Activated gamma-delta T cell (primary cell): Measurements from ENCODE around the gene PPP1R36.
"Not testable (repeated sequence)": the region's sequence is repeated elsewhere in the genome, so short reads cannot be mapped to it uniquely, and the experiment has no call there.

ENCODE experiments used
- DNase-seq: peaks from one replicate; lab custom pipeline; 2025; lab: John Stamatoyannopoulos, UW

The PPP1R36 gene

GRCh38 chr14:64520699-64521098, 29.1 kb upstream of the PPP1R36 start:
- DNase-seq: no peak

- DNase-seq: no peak
Observed at GRCh38 chr14:64522591-64523355, 27.0 kb upstream of the PPP1R36 start.

- no peak for DNase-seq
Observed at GRCh38 chr14:64525354-64525753, 24.4 kb upstream of the PPP1R36 start.

DNA sequence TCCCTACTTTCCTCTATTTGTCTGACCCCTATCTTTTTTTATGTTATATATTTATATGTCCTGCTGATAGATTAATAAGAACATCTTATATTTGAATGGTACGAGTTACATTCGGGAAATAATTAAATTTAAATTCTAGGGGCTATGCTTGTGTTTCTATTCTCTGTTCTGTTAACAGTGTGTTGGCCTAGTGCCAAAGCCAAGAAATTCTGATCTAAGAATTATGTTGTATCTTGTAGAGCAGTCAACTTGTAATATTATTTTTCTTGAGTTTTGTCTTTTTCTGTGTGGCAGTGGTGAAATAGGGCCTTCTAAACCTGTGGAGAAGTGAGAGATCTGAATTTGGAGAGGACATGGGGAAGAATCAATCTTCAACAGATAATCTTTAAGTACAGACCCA, 18.2 kb upstream of the PPP1R36 start:
- no peak for DNase-seq

DNA sequence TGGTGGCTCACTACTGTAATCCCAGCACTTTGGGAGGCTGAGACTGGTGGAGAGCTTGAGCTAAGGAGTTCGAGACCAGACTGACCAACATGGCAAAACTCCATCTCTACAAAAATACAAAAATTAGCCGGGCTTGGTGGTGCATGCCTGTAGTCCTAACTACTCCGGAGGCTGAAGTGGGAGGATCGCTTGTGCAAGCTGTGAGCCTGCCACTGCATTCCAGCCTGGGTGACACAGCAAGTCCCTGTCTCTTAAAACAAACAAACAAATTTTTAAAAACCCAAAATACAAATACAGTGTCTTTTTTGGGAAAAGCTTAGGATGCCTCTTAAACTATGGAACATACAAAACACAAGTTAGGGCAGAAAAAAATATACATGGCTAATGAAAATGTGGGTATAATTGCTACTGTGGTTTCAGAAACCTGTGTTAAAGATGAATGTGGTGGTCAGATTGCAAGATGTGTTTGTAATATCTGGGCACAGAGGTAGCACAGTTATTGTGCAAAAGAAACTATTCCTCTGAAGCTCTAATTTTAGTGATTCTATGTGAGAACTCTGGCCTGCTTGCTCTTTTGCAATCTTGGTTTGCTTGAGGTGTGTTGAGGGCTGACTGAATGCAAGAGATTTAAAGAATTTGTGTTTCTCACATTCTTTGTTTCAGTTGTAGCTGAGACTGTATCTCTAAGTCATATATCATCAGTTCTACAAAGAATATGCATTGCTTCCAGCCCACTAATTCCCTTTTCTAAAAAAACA, 13.1 kb upstream of the PPP1R36 start:
- DNase-seq: no peak

DNA sequence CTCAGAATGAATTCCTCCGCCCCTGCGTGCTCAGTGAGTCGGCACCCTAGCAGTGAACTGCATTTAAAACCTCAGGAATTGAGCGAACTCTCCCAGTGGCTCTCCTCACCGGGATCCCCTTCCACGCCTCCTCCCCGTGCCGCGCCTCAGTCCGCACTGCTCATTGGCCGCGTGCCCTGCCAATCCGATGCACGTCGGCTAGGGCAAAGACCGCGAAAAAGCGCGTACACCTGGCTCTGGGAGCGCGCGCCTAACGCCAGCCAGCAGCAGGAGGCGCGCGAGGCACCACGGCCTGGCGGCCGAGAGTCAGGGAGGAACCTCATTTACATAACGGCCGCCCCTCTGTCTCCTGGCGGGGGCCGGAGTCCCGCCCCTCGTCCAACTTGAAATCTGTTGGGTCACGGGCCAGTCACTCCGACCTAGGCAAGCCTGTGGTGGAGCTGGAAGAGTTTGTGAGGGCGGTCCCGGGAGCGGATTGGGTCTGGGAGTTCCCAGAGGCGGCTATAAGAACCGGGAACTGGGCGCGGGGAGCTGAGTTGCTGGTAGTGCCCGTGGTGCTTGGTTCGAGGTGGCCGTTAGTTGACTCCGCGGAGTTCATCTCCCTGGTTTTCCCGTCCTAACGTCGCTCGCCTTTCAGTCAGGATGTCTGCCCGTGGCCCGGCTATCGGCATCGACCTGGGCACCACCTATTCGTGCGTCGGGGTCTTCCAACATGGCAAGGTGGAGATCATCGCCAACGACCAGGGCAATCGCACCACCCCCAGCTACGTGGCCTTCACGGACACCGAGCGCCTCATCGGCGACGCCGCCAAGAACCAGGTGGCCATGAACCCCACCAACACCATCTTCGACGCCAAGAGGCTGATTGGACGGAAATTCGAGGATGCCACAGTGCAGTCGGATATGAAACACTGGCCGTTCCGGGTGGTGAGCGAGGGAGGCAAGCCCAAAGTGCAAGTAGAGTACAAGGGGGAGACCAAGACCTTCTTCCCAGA, 9.3 kb upstream of the PPP1R36 start, which contains the start of gene HSPA2:
Gene HSPA2 (plus strand): TSS at position 534 of the 995 bp plus-strand sequence. CDS start 109 bp downstream, at position 643.
- peak; percentile 94 for DNase-seq

DNA sequence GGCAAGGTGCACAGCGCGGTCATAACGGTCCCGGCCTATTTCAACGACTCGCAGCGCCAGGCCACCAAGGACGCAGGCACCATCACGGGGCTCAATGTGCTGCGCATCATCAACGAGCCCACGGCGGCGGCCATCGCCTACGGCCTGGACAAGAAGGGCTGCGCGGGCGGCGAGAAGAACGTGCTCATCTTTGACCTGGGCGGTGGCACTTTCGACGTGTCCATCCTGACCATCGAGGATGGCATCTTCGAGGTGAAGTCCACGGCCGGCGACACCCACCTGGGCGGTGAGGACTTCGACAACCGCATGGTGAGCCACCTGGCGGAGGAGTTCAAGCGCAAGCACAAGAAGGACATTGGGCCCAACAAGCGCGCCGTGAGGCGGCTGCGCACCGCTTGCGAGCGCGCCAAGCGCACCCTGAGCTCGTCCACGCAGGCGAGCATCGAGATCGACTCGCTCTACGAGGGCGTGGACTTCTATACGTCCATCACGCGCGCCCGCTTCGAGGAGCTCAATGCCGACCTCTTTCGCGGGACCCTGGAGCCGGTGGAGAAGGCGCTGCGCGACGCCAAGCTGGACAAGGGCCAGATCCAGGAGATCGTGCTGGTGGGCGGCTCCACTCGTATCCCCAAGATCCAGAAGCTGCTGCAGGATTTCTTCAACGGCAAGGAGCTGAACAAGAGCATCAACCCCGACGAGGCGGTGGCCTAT, 8.3 kb upstream of the PPP1R36 start:
- no peak for DNase-seq

DNA sequence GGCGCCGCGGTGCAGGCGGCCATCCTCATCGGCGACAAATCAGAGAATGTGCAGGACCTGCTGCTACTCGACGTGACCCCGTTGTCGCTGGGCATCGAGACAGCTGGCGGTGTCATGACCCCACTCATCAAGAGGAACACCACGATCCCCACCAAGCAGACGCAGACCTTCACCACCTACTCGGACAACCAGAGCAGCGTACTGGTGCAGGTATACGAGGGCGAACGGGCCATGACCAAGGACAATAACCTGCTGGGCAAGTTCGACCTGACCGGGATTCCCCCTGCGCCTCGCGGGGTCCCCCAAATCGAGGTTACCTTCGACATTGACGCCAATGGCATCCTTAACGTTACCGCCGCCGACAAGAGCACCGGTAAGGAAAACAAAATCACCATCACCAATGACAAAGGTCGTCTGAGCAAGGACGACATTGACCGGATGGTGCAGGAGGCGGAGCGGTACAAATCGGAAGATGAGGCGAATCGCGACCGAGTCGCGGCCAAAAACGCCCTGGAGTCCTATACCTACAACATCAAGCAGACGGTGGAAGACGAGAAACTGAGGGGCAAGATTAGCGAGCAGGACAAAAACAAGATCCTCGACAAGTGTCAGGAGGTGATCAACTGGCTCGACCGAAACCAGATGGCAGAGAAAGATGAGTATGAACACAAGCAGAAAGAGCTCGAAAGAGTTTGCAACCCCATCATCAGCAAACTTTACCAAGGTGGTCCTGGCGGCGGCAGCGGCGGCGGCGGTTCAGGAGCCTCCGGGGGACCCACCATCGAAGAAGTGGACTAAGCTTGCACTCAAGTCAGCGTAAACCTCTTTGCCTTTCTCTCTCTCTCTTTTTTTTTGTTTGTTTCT, 7.6 kb upstream of the PPP1R36 start:
- no peak for DNase-seq

- no peak for DNase-seq
Observed at GRCh38 chr14:64542836-64543201, 6.9 kb upstream of the PPP1R36 start.

- no peak for DNase-seq
Observed at GRCh38 chr14:64544607-64545312, 5.0 kb upstream of the PPP1R36 start.

- DNase-seq: no peak
Observed at GRCh38 chr14:64549016-64549415, 745 bp upstream of the PPP1R36 start.

DNA sequence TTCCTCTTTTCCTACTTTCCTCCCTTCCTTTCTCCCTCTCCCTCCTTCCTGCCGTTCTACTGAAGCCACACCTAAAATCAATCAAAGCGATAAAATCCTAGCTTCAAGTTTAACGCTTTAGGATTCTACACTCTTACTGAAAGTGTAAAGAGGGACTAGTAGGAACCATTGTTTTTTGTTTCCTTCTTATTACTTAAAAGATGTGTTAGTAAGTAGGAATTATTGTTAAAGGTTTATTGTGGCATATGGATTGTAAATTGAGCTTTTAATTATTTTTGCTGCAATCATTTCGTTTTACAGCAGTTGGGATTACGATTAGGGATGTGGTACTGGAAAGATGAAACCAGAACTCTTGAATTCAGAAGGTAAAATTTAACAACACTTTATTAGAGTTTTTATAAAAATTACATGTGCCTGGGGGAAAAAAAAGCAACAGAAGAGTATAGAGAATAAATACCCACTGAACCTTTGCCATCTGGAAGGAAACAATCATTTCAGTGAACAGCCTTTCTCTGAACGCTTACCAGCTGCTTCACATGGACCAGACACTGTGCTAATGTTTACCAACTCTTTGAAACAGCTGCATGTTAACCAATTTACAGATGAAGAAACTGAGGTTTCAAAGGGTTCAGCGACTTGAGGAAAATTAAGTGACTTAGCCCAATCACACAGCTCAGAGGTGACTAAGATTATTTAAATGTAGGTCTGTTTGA, 1.0 kb downstream of the PPP1R36 start:
- no peak for DNase-seq

DNA sequence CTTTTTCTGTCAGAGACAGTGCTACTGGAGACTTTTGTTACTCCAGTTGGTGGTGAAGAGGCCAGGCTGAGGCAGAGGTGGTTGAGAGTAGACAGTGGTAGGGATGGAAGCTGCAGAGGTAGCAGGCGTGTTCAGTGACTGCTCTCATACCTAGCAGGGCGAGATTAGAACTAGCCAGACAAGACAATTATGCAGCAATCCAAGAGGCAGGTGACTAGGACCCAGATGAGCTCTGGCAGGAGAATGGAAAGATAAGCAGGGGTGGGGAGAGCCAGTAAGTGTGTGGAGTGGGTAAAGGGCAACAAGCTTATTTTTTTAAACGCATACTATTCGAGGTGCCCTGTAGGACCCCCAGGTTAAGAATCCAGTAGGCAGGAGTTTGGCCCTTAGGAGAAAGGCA, 4.8 kb downstream of the PPP1R36 start:
- no peak for DNase-seq

DNA sequence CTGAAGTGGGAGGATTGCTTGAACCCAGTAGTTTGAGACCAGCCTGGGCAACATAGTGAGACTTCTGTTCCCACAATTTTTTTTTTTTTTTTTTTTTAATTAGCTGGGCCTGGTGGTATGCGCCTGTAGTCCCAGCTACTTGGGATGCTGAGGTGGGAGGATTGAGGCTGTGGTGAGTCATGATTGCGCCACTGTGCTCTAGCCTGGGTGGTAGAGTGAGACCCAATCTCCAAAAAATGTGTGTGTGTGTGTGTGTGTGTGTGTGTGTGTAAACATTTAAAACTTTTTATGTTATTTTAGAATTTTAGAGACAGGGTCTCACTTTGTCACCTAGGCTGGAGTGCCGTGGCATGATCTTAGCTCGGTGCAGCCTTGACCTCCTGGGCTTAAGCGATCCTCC, 6.8 kb downstream of the PPP1R36 start:
- DNase-seq: no peak

DNA sequence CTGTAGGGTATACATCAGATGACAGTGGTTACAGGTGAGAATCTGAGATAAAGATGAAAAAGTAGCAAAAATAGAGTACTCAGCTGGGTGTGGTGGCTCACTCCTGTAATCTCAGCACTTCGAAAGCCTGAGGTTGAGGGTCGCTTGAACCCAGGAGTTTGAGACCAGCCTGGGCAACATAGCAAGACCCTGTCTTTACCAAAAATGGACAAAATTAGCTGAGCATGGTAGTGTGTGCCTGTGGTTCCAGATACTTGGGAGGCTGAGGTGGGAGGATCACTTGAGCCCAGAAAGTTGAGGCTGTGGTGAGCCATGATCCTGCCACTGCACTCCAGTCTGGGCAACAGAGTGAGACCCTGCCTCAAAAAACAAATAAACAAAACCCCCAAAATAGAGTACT, 8.5 kb downstream of the PPP1R36 start:
- DNase-seq: not testable (repeated sequence)

DNA sequence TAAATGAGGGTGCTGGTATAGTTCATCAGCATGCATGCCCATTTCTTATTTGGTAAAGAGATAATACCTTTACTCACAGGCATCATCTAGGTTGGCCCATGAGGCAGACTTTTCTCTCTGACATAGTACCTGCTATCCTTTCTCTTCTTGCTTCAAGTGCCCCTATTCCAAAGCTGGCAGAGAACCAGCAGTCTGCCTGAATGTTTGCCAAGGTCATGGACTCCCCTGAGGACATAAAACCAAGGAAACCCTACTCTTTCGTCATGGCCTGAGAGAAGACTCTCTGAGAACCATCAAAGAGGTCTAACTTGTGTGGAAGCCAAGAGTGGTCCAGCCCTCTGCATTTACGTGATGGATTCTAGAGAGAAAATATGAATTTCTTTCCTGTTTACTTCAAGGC, 11.9 kb downstream of the PPP1R36 start:
- no peak for DNase-seq

- no peak for DNase-seq
Observed at GRCh38 chr14:64562436-64562835, 12.7 kb downstream of the PPP1R36 start.

GRCh38 chr14:64563696-64564095, 13.9 kb downstream of the PPP1R36 start:
- no peak for DNase-seq

DNA sequence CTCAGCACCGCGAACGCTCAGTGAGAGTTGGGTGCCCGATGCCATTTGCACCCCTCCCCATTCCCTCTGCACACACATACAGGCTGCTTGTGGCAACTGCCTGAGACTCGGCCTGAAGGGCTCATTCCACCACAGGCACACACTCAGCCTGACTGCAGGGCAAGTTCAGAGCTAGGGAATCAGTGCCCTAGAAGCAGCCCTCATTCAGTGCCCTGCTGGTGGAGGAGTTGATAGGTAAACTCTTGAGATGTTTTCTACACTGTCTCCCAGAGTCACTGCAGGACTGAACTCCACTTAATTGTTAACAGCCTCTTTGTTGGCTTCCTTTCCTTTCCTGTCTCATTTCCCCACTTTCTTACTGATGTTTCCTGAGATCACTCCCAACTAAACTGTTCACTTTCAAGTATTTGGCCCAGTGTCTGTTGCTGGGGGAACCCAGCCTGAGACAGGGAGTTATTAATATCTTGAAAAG, 16.9 kb downstream of the PPP1R36 start:
- DNase-seq: no peak
